Adipocyte (in vitro differentiated cells): Measurements from ENCODE around the gene PROK2.

Experiments
- DNase-seq: peaks from one replicate; pipeline ENCODE4 v3.0.0-alpha.2; 2015; ENCODE audit warnings: low read depth
- H3K27me3 ChIP-seq: replicated peaks from 2 replicates; pipeline ENCODE4 v1.7.0; 2013; ENCODE audit warnings: mild to moderate bottlenecking, low read length, moderate library complexity; ENCODE audit not compliant: control insufficient read depth, insufficient read depth
- H3K36me3 ChIP-seq: 2 replicates; pipeline ENCODE4 v1.7.0; 2013; ENCODE audit warnings: low read length, mild to moderate bottlenecking, moderate library complexity; ENCODE audit not compliant: control insufficient read depth, insufficient read depth, severe bottlenecking
- H3K4me1 ChIP-seq: 2 replicates; pipeline ENCODE4 v1.7.0; 2013; ENCODE audit warnings: mild to moderate bottlenecking, low read length, moderate library complexity; ENCODE audit not compliant: control insufficient read depth, insufficient read depth
- H3K4me3 ChIP-seq: 2 replicates; pipeline ENCODE4 v1.7.0; 2013; ENCODE audit warnings: mild to moderate bottlenecking, low read length, moderate library complexity
- H3K9ac ChIP-seq: 2 replicates; pipeline ENCODE4 v1.7.0; 2013; ENCODE audit warnings: mild to moderate bottlenecking, low read length, moderate library complexity
- H3K9me3 ChIP-seq: 2 replicates; pipeline ENCODE4 v1.7.0; 2013; ENCODE audit warnings: mild to moderate bottlenecking, low read length, moderate library complexity; ENCODE audit not compliant: control insufficient read depth

The PROK2 gene

DNA sequence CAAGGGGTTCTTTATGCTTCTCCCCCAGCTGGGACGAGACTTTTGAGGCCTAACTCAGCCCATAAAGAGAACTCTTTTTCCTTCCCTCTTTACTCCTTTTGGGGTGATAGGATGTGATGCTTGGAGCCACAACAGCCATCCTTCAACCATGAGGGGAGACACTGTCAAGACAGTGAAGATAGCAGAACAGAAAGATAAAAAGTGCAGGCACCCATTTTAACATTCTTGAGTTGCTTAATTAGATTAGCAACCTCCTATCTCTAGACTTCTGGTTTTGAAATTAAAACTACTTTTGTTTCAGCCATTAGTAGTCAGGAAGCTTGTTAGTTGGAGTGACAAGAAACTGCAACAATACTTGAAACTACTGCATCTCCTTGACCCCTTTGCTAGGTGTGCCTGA, 24.8 kb downstream of the PROK2 start:
- no peak for DNase-seq

DNA sequence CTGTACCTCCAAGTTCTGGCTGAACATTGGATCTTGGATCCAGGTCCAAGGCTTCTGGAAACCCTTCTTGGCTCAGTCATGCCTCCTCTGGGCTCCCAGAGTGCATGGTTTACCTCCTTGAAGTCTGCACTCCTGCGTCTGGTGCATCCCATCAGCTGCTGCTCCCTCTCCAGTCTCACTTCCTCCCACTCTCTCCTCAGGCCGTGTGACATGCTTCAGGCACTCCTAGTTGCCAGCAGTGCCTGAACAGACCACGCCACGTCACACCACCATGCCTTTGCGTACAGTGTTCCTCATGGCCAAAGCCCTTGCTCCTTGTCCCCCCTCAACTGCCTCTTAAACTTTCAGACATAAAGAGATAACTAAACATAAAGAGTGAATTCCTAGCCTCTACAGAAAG, 25.5 kb downstream of the PROK2 start:
- peaks cover 72% of the 10 kb centered on the region for H3K27me3 ChIP-seq
- no peaks in the 10 kb centered on the region for H3K36me3 ChIP-seq
- H3K4me3 ChIP-seq = no peak overlapping the region
- H3K4me1 ChIP-seq = no peaks in the 10 kb centered on the region
- H3K9ac ChIP-seq = no peak overlapping the region
- no peaks in the 10 kb centered on the region for H3K9me3 ChIP-seq
- DNase-seq = no peak

More for the DNA sequence above, 24.8 kb downstream of the PROK2 start:
- no peak overlapping the region for H3K9ac ChIP-seq
- no peaks in the 10 kb centered on the region for H3K4me1 ChIP-seq
- H3K4me3 ChIP-seq = no peak overlapping the region
- no peaks in the 10 kb centered on the region for H3K9me3 ChIP-seq
- H3K36me3 ChIP-seq = no peaks in the 10 kb centered on the region
- peaks cover 67% of the 10 kb centered on the region for H3K27me3 ChIP-seq

DNA sequence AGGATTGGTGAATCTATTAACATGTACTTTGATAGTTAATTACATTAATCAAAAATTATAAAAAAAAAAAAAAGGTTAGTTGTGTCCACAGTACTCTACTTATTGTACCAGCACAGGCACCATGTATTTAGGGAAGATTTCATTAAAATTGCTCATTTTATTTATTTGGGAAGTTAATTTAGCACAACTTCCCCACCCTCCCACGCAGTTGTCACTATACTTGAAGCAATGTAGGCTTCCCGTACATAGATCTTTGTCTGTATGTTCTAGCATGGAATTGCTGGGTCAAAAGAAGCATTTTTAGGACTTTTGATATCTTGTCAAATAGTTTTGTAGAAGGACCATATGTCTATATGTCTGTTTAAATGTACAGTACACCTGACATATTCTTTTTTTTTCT, 26.9 kb downstream of the PROK2 start:
- no peaks in the 10 kb centered on the region for H3K36me3 ChIP-seq
- no peak for DNase-seq
- no peaks in the 10 kb centered on the region for H3K9me3 ChIP-seq
- no peak overlapping the region for H3K9ac ChIP-seq
- peaks cover 61% of the 10 kb centered on the region for H3K27me3 ChIP-seq
- no peaks in the 10 kb centered on the region for H3K4me1 ChIP-seq
- no peak overlapping the region for H3K4me3 ChIP-seq

DNA sequence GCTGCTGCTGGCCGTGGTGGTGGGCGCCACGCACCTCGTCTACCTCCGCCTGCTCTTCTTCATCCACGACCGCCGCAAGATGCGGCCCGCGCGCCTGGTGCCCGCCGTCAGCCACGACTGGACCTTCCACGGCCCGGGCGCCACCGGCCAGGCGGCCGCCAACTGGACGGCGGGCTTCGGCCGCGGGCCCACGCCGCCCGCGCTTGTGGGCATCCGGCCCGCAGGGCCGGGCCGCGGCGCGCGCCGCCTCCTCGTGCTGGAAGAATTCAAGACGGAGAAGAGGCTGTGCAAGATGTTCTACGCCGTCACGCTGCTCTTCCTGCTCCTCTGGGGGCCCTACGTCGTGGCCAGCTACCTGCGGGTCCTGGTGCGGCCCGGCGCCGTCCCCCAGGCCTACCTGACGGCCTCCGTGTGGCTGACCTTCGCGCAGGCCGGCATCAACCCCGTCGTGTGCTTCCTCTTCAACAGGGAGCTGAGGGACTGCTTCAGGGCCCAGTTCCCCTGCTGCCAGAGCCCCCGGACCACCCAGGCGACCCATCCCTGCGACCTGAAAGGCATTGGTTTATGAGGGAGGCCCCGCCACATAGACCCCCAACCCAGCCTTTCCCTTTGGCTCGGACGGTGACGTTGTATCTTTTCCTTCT, 30.2 kb downstream of the PROK2 start:
- H3K4me1 ChIP-seq = no peaks in the 10 kb centered on the region
- H3K27me3 ChIP-seq = peaks cover 60% of the 10 kb centered on the region
- peak overlapping the region; percentile 56 for H3K4me3 ChIP-seq
- peaks cover 3% of the 10 kb centered on the region for H3K9me3 ChIP-seq
- DNase-seq = no peak
- no peaks in the 10 kb centered on the region for H3K36me3 ChIP-seq
- no peak overlapping the region for H3K9ac ChIP-seq

DNA sequence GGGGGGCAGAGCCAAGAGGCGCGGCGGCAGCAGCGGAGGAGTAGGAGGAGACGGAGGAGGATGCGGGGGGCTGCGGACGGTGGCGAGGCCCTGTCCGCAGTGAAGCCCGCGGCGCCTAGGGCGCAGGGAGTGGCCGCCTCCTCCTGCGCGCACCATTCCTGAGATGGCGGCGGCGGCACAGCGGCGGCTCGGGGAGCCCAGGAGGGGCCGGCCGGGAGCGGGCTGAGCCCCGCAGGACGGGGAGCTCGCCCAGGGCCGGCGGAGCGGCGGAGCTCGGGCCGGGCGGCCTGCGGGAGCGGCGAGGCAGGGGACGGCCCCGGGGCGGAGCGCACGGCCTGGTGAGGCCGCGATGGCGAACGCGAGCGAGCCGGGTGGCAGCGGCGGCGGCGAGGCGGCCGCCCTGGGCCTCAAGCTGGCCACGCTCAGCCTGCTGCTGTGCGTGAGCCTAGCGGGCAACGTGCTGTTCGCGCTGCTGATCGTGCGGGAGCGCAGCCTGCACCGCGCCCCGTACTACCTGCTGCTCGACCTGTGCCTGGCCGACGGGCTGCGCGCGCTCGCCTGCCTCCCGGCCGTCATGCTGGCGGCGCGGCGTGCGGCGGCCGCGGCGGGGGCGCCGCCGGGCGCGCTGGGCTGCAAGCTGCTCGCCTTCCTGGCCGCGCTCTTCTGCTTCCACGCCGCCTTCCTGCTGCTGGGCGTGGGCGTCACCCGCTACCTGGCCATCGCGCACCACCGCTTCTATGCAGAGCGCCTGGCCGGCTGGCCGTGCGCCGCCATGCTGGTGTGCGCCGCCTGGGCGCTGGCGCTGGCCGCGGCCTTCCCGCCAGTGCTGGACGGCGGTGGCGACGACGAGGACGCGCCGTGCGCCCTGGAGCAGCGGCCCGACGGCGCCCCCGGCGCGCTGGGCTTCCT, 31.0 kb downstream of the PROK2 start, which contains the start of gene GPR27:
Gene GPR27, plus strand, starts transcription at position 155 of the 909 bp plus-strand sequence. Its CDS starts 195 bp downstream, at position 350.
- Histone ChIP-seq H3K4me1 (no peaks in the 10 kb centered on the region), H3K4me3 (peak within 1 kb of the TSS; percentile 56), H3K9me3 (peaks cover 3% of the 10 kb centered on the region), H3K27me3 (peaks cover 57% of the 10 kb centered on the region), H3K36me3 (no peaks in the 10 kb centered on the region), H3K9ac (no peak within 1 kb of the TSS)
- DNase-seq = peak; percentile 67

DNA sequence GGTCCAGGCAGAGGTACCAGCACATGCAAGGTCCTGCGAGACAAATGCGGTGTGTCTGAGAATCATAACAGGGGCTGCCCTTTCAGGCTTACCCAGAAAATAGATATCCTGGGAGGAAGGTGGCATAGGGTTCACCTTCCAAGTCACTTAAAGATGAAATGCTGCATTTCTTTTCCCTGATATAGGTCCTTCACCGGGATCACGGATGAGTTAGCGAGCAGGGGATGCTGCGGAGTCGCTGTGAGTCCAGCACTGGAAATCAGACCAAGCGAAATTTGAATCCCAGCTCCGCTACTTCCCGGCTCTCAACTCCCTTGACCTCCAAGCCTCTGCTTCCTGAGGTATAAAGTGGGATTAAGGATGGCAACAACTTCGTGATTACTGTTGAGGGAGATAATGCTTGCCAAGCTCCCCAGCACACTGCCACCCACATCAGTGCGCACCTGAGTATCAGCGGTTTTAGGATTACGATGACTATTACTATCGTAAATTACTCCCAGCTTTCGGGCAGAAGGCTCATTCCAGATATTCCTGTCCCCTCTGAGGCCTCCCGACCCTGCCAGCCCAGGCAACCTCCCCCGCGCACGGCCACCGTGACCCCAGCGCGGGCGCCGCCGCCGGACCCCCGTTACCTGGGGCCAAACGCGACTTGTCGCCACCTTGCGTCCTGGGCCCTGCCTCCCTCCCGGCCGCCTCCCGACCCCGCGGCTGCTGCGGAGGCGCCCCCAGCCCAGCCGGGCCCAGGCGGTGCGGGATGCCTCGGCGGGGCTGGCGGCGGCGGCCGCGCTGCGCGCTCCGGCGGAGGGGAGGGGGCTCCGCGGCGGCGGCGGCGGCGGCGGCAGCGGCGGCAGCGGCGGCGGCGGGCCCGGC, 31.9 kb downstream of the PROK2 start:
- Histone ChIP-seq H3K4me3 (no peak overlapping the region), H3K36me3 (no peaks in the 10 kb centered on the region), H3K9ac (no peak overlapping the region), H3K27me3 (peaks cover 54% of the 10 kb centered on the region), H3K9me3 (peaks cover 3% of the 10 kb centered on the region), H3K4me1 (no peaks in the 10 kb centered on the region)
- DNase-seq = no peak

DNA sequence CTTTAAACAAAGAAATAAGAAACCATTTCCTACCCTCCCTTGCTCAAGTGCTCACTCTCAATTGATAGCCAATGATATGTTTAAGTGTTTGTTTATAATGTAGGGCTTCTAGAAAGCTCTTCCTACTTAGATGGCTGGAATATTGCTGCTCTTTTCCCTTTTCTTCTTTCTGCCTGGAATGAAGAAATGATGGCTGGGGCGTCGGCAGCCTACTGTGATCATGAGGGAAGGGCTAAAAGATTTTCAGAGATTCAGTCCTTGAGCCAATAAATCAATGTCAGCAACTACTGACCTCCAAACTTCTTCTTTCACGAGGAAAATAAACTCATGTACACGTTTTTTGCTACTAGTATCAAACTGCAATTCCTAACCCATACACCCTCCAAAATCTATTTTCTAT, 33.3 kb downstream of the PROK2 start:
- H3K27me3 ChIP-seq = peaks cover 45% of the 10 kb centered on the region
- no peaks in the 10 kb centered on the region for H3K4me1 ChIP-seq
- H3K4me3 ChIP-seq = no peak overlapping the region
- no peak for DNase-seq
- no peaks in the 10 kb centered on the region for H3K36me3 ChIP-seq
- no peak overlapping the region for H3K9ac ChIP-seq
- H3K9me3 ChIP-seq = peaks cover 5% of the 10 kb centered on the region

DNA sequence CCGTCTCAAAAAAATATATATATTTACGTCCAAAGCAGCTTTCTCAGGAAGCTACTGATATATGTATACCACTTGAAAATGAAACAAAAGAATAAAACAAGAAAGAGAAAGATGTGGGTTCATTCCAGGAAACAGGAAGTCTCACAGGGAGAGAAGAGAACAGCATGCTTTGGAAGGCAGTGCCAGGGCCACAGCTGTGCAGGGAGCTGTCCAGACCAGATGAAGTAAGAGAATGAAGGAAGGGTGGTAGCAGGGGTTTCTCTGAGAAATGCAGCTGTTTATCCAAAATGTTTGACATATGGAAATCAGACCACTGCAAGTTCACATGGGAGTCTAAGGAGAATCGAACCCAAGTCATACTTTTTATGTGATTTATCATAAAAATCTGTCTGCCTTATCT, 40.2 kb downstream of the PROK2 start:
- peaks cover 4% of the 10 kb centered on the region for H3K27me3 ChIP-seq
- no peak overlapping the region for H3K4me3 ChIP-seq
- peaks cover 44% of the 10 kb centered on the region for H3K9me3 ChIP-seq
- no peaks in the 10 kb centered on the region for H3K36me3 ChIP-seq
- no peak for DNase-seq
- no peak overlapping the region for H3K9ac ChIP-seq
- no peaks in the 10 kb centered on the region for H3K4me1 ChIP-seq

DNA sequence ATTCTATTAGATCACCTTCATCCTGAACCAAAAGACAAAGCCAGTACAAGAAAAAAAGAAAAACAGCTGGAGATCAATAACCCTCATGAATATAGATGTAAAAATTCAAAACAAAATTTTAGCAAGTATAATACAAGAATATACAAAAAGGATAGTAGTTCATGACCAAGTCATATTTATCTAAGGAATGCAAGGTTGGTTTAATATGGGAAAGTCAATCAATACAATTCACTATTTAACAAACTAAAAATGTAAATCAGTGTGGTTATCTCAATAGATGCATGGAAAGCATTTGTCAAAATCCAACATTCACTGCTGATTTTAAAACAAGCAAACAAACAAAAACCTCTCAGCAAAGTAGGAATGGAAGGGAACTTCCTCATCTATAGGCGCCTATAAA, 42.3 kb downstream of the PROK2 start:
- no peak for DNase-seq
- Histone ChIP-seq H3K9ac (no peak overlapping the region), H3K4me3 (no peak overlapping the region), H3K27me3 (peaks cover 8% of the 10 kb centered on the region), H3K4me1 (no peaks in the 10 kb centered on the region), H3K9me3 (peaks cover 50% of the 10 kb centered on the region), H3K36me3 (no peaks in the 10 kb centered on the region)

DNA sequence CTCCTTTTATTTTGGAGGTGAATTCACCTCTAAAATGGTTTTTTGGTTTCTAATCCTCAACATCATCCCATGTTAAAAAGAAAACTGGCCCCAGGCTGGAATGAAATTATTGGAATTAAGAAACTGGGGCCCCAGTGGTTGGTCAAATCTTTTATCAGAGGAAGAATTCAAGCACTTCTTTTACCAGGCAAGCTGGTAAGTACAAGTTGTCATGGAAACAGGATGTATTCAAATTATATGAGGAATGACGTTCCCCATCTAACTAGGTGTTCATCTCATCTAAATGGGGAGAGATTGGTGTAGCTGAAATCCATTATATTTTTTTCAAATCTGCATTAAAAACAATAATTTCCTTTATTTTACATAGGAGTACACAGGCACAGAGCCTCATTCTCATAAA, 50.1 kb downstream of the PROK2 start:
- Histone ChIP-seq H3K4me3 (no peak overlapping the region), H3K4me1 (no peaks in the 10 kb centered on the region), H3K36me3 (no peaks in the 10 kb centered on the region), H3K9me3 (peaks cover 10% of the 10 kb centered on the region), H3K9ac (no peak overlapping the region), H3K27me3 (peaks cover 25% of the 10 kb centered on the region)
- DNase-seq = no peak

DNA sequence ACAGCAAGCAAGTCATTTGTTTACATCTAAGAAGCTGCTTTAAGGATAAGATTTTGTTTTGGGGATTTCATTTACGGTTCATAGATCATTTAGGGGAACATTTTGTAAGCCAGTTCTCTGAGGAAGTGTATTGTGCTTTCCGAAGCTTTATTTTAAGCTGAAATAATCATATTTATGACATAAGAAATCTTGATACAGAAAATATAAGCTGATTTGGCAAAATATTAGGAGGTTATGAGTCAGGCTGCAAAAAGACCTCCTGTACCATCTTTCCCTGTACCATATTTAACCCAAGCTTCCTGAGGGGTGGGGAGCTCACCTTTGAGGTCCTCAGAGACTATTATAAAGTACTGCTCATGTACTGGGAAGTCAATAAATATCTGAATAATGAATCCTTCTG, 51.6 kb downstream of the PROK2 start:
- peaks cover 24% of the 10 kb centered on the region for H3K27me3 ChIP-seq
- H3K9ac ChIP-seq = no peak overlapping the region
- no peaks in the 10 kb centered on the region for H3K4me1 ChIP-seq
- H3K9me3 ChIP-seq = peaks cover 10% of the 10 kb centered on the region
- no peaks in the 10 kb centered on the region for H3K36me3 ChIP-seq
- no peak overlapping the region for H3K4me3 ChIP-seq
- DNase-seq = no peak
